Kidney (tissue), 14 donors: ENCODE results near the gene DLG2. TPM values are rescaled to one million over a fixed set of nuclear protein-coding genes. Genes with fewer than 3 reads are reported as not detected.
"Not testable (repeated sequence)": the region's sequence is repeated elsewhere in the genome, so short reads cannot be mapped to it uniquely, and the experiment has no call there.

Experiments used
- DNase-seq, 5 donors: peaks; one replicate each; pipeline ENCODE4 v3.0.0-alpha.2; 2013 to 2020
- FAIRE-seq: peaks from 2 replicates; lab custom pipeline; 2012; peaks lifted over from hg19 to GRCh38; lab: Jason Lieb, UNC
- H3K27ac ChIP-seq, 2 donors: one replicate each; pipeline ENCODE4 v1.7.0; 2013; ENCODE audit warnings: low read depth in 2 of 2, low read length in 2 of 2, inconsistent platforms in 1 of 2
- H3K27me3 ChIP-seq: one replicate; pipeline ENCODE4 v1.7.1; 2013; ENCODE audit warnings: low read length, inconsistent platforms; ENCODE audit not compliant: control insufficient read depth, insufficient read depth
- H3K36me3 ChIP-seq, 3 donors: one replicate each; pipeline versions ENCODE4 v1.7.0 to v1.7.1; 2013; ENCODE audit warnings: low read length in 3 of 3, control low read depth in 1 of 3, inconsistent platforms in 1 of 3; ENCODE audit not compliant: insufficient read depth in 3 of 3, control insufficient read depth in 2 of 3
- H3K4me1 ChIP-seq, 3 donors: one replicate each; pipeline versions ENCODE4 v1.7.0 to v1.7.1; 2013; ENCODE audit warnings: low read length in 3 of 3, inconsistent platforms in 1 of 3, low read depth in 1 of 3; ENCODE audit not compliant: control insufficient read depth in 2 of 3, insufficient read depth in 2 of 3
- H3K4me3 ChIP-seq, 3 donors: one replicate each; pipeline versions ENCODE4 v1.7.0 to v1.8.1; 2013; ENCODE audit warnings: low read length in 3 of 3, control low read depth in 1 of 3, inconsistent platforms in 1 of 3
- H3K9ac ChIP-seq, 3 donors: one replicate each; pipeline versions ENCODE4 v1.7.0 to v1.7.1; 2013; ENCODE audit warnings: low read length in 3 of 3, control low read depth in 1 of 3, inconsistent platforms in 1 of 3
- H3K9me3 ChIP-seq, 3 donors: one replicate each; pipeline versions ENCODE4 v1.7.0 to v1.7.1; 2013; ENCODE audit warnings: low read length in 3 of 3, control low read depth in 1 of 3, inconsistent platforms in 1 of 3; ENCODE audit not compliant: control insufficient read depth in 2 of 3, insufficient read depth in 1 of 3
- intact Hi-C: fragments of 100-400 bp; cut with DNase I; formaldehyde crosslinking; loops from one replicate; pipeline ENCODE4 v1.11.1; 2022
- polyA plus RNA-seq: library from polyadenylated mRNA; stranded (reverse); fragments of 350-450 nt; fragmentation: Illumina TruSeq; extraction: RNeasy Lipid Tissue Mini Kit (QIAGEN cat#74804); gene quantifications from one replicate; pipeline ENCODE4 v1.2.3, GENCODE V29; 2014; ENCODE audit warnings: low read depth, low replicate concordance; ENCODE audit not compliant: insufficient read depth
- total RNA-seq: library from RNA; stranded (reverse); fragmentation: NEBNext Ultra II Directional; extraction: Animal tissue kit (Norgen Biotek cat#: 25700); gene quantifications from one replicate; pipeline ENCODE4 v1.2.1, GENCODE V29; 2021
- TF ChIP-seq, protein P1 (sequence below): IDR thresholded peaks from 3 replicates; pipeline ENCODE4 v1.5.1; 2012; ENCODE audit warnings: mild to moderate bottlenecking, moderate library complexity, borderline replicate concordance; ENCODE audit not compliant: insufficient read depth; ENCODE audit errors: extremely low read depth
- donor health status: control.
- donor health status: control.
- donor health status: control.
- donor health status: control.
- donor health status: control.
- donor health status: DM: yes; HTN: yes; CAD: no.
- donor health status: Normal renal cell carcinoma (clear cell type).

The DLG2 gene
- total and polyA plus RNA-seq, 2 donors from 2014 or later, result 2.9 to 7.2 TPM

GRCh38 chr11:85355921-85356320 is 271.2 kb downstream of the DLG2 start:
- no peaks in the 10 kb centered on the region for H3K4me1 ChIP-seq
- TF ChIP-seq, protein P1, sequence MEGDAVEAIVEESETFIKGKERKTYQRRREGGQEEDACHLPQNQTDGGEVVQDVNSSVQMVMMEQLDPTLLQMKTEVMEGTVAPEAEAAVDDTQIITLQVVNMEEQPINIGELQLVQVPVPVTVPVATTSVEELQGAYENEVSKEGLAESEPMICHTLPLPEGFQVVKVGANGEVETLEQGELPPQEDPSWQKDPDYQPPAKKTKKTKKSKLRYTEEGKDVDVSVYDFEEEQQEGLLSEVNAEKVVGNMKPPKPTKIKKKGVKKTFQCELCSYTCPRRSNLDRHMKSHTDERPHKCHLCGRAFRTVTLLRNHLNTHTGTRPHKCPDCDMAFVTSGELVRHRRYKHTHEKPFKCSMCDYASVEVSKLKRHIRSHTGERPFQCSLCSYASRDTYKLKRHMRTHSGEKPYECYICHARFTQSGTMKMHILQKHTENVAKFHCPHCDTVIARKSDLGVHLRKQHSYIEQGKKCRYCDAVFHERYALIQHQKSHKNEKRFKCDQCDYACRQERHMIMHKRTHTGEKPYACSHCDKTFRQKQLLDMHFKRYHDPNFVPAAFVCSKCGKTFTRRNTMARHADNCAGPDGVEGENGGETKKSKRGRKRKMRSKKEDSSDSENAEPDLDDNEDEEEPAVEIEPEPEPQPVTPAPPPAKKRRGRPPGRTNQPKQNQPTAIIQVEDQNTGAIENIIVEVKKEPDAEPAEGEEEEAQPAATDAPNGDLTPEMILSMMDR, result no peak
- H3K27ac ChIP-seq, result no peak overlapping the region
- no peaks in the 10 kb centered on the region for H3K27me3 ChIP-seq
- H3K9ac ChIP-seq, result no peak overlapping the region
- no peaks in the 10 kb centered on the region for H3K36me3 ChIP-seq
- intact Hi-C loops, result no loop called here
- no peak overlapping the region for H3K4me3 ChIP-seq
- DNase-seq (no peak), FAIRE-seq (no peak)
- H3K9me3 ChIP-seq, result peaks cover 0 to 2% (median 0%) of the 10 kb centered on the region in 3 donors

- H3K9me3 ChIP-seq, H3K36me3 ChIP-seq, H3K27me3 ChIP-seq, H3K27ac ChIP-seq, H3K4me1 ChIP-seq, FAIRE-seq, intact Hi-C loops, H3K4me3 ChIP-seq, H3K9ac ChIP-seq, DNase-seq: not testable (repeated sequence)
Measured at GRCh38 chr11:85349539-85349938, 277.6 kb downstream of the DLG2 start.

GRCh38 chr11:85348945-85349344 is 278.2 kb downstream of the DLG2 start:
- TF ChIP-seq, protein P1, result no peak
- intact Hi-C loops, result no loop called here
- no peak overlapping the region for H3K9ac ChIP-seq
- no peak overlapping the region for H3K27ac ChIP-seq
- H3K4me1 ChIP-seq, result no peaks in the 10 kb centered on the region
- H3K9me3 ChIP-seq, result peaks cover 0 to 3% (median 0%) of the 10 kb centered on the region in 3 donors
- no peaks in the 10 kb centered on the region for H3K36me3 ChIP-seq
- no peak for DNase-seq
- H3K27me3 ChIP-seq, result no peaks in the 10 kb centered on the region
- no peak overlapping the region for H3K4me3 ChIP-seq
- no peak for FAIRE-seq

- FAIRE-seq (no peak), DNase-seq (no peak)
- Histone ChIP-seq H3K4me3 (no peak overlapping the region), H3K36me3 (no peaks in the 10 kb centered on the region), H3K9me3 (peaks cover 0 to 3% (median 0%) of the 10 kb centered on the region in 3 donors), H3K27ac (no peak overlapping the region), H3K4me1 (no peaks in the 10 kb centered on the region), H3K9ac (no peak overlapping the region), H3K27me3 (no peaks in the 10 kb centered on the region)
- intact Hi-C loops, result no loop called here
- TF ChIP-seq, protein P1, result no peak
Measured at GRCh38 chr11:85347291-85347690, 279.9 kb downstream of the DLG2 start.
